ENCODE measurements around the gene NOL4L.

NOL4L gene

DNA sequence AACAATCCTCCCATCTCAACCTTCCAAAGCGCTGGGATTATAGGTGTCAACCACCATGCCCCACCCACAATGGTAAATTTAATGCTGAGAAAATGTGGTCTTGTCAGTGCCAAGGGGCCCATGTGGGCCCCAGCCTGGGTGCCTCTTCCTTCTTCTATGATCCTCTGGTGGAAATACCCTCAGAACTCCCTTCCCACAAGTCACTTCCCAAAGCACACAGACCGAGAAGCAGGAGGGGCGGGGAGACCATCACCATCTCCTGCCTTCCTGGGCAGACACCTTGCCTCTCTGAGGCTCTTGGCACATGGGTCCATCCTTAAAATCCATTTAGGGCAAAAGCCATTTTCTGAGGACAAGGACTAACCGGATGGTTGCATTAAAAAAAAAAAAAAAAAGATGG lies 59.0 kb downstream of the NOL4L start:
- H3K4me3 ChIP-seq (ENCODE audit: low read depth, low read length): no peak overlapping the region
- no peak for DNase-seq (ENCODE audit: low read depth)
- TF ChIP-seq POLR2A (IDR thresholded peaks at IDR 0.05; ENCODE audit: extremely low read depth, insufficient read length) (no peak), MAX (IDR thresholded peaks at IDR 0.05; ENCODE audit: low read depth, low read length) (no peak), MYC (IDR thresholded peaks at IDR 0.05; ENCODE audit: low read depth, low read length) (no peak)
- TF ChIP-seq, protein P1, sequence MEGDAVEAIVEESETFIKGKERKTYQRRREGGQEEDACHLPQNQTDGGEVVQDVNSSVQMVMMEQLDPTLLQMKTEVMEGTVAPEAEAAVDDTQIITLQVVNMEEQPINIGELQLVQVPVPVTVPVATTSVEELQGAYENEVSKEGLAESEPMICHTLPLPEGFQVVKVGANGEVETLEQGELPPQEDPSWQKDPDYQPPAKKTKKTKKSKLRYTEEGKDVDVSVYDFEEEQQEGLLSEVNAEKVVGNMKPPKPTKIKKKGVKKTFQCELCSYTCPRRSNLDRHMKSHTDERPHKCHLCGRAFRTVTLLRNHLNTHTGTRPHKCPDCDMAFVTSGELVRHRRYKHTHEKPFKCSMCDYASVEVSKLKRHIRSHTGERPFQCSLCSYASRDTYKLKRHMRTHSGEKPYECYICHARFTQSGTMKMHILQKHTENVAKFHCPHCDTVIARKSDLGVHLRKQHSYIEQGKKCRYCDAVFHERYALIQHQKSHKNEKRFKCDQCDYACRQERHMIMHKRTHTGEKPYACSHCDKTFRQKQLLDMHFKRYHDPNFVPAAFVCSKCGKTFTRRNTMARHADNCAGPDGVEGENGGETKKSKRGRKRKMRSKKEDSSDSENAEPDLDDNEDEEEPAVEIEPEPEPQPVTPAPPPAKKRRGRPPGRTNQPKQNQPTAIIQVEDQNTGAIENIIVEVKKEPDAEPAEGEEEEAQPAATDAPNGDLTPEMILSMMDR (IDR thresholded peaks at IDR 0.05; ENCODE audit: low read depth, low read length): no peak

GRCh38 chr20:32524829-32525501 lies 60.2 kb downstream of the NOL4L start:
- H3K4me3 ChIP-seq (ENCODE audit: low read depth, low read length): no peak overlapping the region
- TF ChIP-seq MYC (IDR thresholded peaks at IDR 0.05; ENCODE audit: low read depth, low read length) (no peak), POLR2A (IDR thresholded peaks at IDR 0.05; ENCODE audit: extremely low read depth, insufficient read length) (no peak), MAX (IDR thresholded peaks at IDR 0.05; ENCODE audit: low read depth, low read length) (no peak)
- TF ChIP-seq, protein P1 (IDR thresholded peaks at IDR 0.05; ENCODE audit: low read depth, low read length): no peak
- DNase-seq (ENCODE audit: low read depth): no peak

DNA sequence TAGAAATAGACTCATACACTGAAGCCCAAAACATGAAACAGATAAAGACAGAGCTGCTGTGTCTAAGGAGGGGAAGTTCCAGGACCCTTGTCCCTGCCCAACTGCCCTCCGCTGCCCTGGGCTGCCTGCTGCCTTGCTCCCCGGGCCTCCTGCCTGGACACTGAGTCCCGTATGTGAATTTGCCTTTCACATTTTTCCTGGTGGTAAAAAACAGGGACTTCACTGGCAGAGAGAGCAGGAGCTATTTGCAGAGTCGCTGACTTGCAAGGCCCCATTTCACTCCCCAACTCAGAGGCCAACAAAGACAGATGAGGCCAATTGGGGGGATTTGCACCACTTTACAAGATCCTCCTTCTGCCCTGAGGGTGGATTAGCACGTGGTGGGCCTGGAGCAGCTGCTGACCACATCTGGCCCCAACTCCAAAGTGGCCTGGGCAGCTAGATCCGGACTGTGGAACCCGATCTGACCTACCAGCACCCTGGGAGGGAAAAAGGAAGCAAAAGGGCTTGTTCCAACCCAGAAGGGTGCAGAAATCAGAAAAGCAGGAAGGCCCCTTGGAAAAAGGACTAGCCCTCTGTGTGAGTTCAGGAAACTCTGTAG lies 61.4 kb downstream of the NOL4L start:
- DNase-seq (ENCODE audit: low read depth): no peak
- TF ChIP-seq, protein P1 (IDR thresholded peaks at IDR 0.05; ENCODE audit: low read depth, low read length): no peak
- TF ChIP-seq MAX (IDR thresholded peaks at IDR 0.05; ENCODE audit: low read depth, low read length): peak; percentile 43
- no peak for TF ChIP-seq MYC (IDR thresholded peaks at IDR 0.05; ENCODE audit: low read depth, low read length)
- no peak overlapping the region for H3K4me3 ChIP-seq (ENCODE audit: low read depth, low read length)

- TF ChIP-seq MYC (IDR thresholded peaks at IDR 0.05; ENCODE audit: low read depth, low read length): no peak
- TF ChIP-seq, protein P1 (IDR thresholded peaks at IDR 0.05; ENCODE audit: low read depth, low read length): no peak
- TF ChIP-seq POLR2A (IDR thresholded peaks at IDR 0.05; ENCODE audit: extremely low read depth, insufficient read length): no peak
- TF ChIP-seq MAX (IDR thresholded peaks at IDR 0.05; ENCODE audit: low read depth, low read length): no peak
- H3K4me3 ChIP-seq (ENCODE audit: low read depth, low read length): no peak overlapping the region
- DNase-seq (ENCODE audit: low read depth): peak; percentile 89
Observed at GRCh38 chr20:32522776-32523612, 62.1 kb downstream of the NOL4L start.

GRCh38 chr20:32522526-32522775 lies 62.7 kb downstream of the NOL4L start:
- TF ChIP-seq MAX (IDR thresholded peaks at IDR 0.05; ENCODE audit: low read depth, low read length) (no peak), MYC (IDR thresholded peaks at IDR 0.05; ENCODE audit: low read depth, low read length) (no peak), POLR2A (IDR thresholded peaks at IDR 0.05; ENCODE audit: extremely low read depth, insufficient read length) (no peak)
- TF ChIP-seq, protein P1 (IDR thresholded peaks at IDR 0.05; ENCODE audit: low read depth, low read length): no peak
- no peak overlapping the region for H3K4me3 ChIP-seq (ENCODE audit: low read depth, low read length)
- DNase-seq (ENCODE audit: low read depth): peak; percentile 75

Data from NB4 (cell line).